HG02870 (cell line): Measurements from ENCODE around the gene CLDN5.
"Not testable (repeated sequence)": the region's sequence is repeated elsewhere in the genome, so short reads cannot be mapped to it uniquely, and the experiment has no call there.

Experiments
- ATAC-seq: cut with Tn5 transposase; IDR thresholded peaks from one replicate; pipeline ENCODE4 v1.9.1; 2021; ENCODE audit warnings: mild to moderate bottlenecking, moderate library complexity; ENCODE audit not compliant: unreplicated experiment

The CLDN5 gene

GRCh38 chr22:19548964-19549363 lies 24.8 kb upstream of the CLDN5 start:
- no peak for ATAC-seq

GRCh38 chr22:19548427-19548826 lies 24.2 kb upstream of the CLDN5 start:
- ATAC-seq = not testable (repeated sequence)

- ATAC-seq = no peak
Observed at GRCh38 chr22:19547620-19548019, 23.4 kb upstream of the CLDN5 start.

GRCh38 chr22:19546680-19547079 lies 22.5 kb upstream of the CLDN5 start:
- no peak for ATAC-seq

- ATAC-seq = no peak
Observed at GRCh38 chr22:19545935-19546207, 21.7 kb upstream of the CLDN5 start.

GRCh38 chr22:19543970-19544708 lies 19.9 kb upstream of the CLDN5 start:
- ATAC-seq = no peak

- ATAC-seq = no peak
Observed at GRCh38 chr22:19540394-19540793, 16.2 kb upstream of the CLDN5 start.

- ATAC-seq = no peak
Observed at GRCh38 chr22:19537941-19538488, 13.8 kb upstream of the CLDN5 start.

- ATAC-seq = no peak
Observed at GRCh38 chr22:19536564-19536963, 12.4 kb upstream of the CLDN5 start.

- no peak for ATAC-seq
Observed at GRCh38 chr22:19535001-19535400, 10.8 kb upstream of the CLDN5 start.

- no peak for ATAC-seq
Observed at GRCh38 chr22:19533857-19534256, 9.6 kb upstream of the CLDN5 start.

GRCh38 chr22:19533049-19533626 lies 8.9 kb upstream of the CLDN5 start:
- no peak for ATAC-seq

- not testable (repeated sequence) for ATAC-seq
Observed at GRCh38 chr22:19531327-19531726, 7.1 kb upstream of the CLDN5 start.

- no peak for ATAC-seq
Observed at GRCh38 chr22:19530751-19531150, 6.5 kb upstream of the CLDN5 start.

GRCh38 chr22:19529811-19530210 lies 5.6 kb upstream of the CLDN5 start:
- ATAC-seq = no peak

GRCh38 chr22:19527861-19528417 lies 3.7 kb upstream of the CLDN5 start:
- no peak for ATAC-seq

GRCh38 chr22:19527321-19527721 lies 3.1 kb upstream of the CLDN5 start:
- no peak for ATAC-seq

GRCh38 chr22:19526702-19527111 lies 2.5 kb upstream of the CLDN5 start:
- no peak for ATAC-seq

GRCh38 chr22:19526076-19526701 lies 2.0 kb upstream of the CLDN5 start:
- no peak for ATAC-seq

- no peak for ATAC-seq
Observed at GRCh38 chr22:19525666-19526065, 1.5 kb upstream of the CLDN5 start.

- ATAC-seq = no peak
Observed at GRCh38 chr22:19525116-19525660, 978 bp upstream of the CLDN5 start.
